GM21717 (cell line): ENCODE data around the gene THOC2.
"Not testable (repeated sequence)": the region's sequence is repeated elsewhere in the genome, so short reads cannot be mapped to it uniquely, and the experiment has no call there.

Source experiments
- ATAC-seq: cut with Tn5 transposase; IDR thresholded peaks from one replicate; pipeline ENCODE4 v1.9.1; 2021; ENCODE audit warnings: mild to moderate bottlenecking, moderate library complexity; ENCODE audit not compliant: unreplicated experiment

Gene THOC2

DNA sequence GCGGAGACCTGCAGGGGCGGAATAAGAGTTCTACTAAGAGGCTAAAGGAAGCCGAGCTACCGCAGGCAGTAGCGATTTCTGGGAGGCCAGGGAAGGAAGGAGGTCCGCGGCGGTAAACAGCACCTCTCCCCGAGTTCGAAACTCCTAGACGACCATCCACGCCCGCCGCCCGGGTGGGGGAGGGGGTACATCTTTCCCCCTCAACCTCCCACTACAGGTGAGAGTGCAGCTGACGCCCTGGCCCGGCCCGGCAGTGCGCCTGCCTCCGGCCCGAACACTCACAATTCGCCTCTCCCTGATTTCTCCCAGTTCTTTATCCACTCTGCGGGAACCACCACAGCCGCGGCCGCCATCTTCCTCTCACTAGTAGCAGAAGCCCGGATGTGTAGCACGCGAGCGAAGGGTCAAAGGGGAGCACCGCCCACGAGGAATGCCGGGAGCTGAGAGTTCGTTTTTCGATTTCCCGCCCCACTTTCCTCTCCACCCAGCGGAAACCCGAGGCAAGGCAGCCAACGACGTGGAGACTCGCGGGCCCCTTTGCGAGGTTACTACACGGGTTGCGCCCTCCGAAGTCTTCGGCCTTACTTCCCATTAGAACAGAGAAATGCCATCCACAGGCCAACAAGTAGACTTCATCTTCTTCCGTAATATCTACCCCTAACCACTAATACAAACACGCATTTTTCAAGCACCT is at the start of gene THOC2:
Gene THOC2, minus strand, starts transcription at position 383 of the 694 bp plus-strand sequence. Its CDS starts 30 bp downstream, at position 353.
- ATAC-seq = peak; percentile 85

- not testable (repeated sequence) for ATAC-seq
These were observed 48.9 kb upstream of the THOC2 start for GRCh38 chrX:123781786-123782185.

- no peak for ATAC-seq
These were observed 47.1 kb upstream of the THOC2 start for GRCh38 chrX:123779908-123780396.

GRCh38 chrX:123773258-123773988 is 40.6 kb upstream of the THOC2 start:
- no peak for ATAC-seq

DNA sequence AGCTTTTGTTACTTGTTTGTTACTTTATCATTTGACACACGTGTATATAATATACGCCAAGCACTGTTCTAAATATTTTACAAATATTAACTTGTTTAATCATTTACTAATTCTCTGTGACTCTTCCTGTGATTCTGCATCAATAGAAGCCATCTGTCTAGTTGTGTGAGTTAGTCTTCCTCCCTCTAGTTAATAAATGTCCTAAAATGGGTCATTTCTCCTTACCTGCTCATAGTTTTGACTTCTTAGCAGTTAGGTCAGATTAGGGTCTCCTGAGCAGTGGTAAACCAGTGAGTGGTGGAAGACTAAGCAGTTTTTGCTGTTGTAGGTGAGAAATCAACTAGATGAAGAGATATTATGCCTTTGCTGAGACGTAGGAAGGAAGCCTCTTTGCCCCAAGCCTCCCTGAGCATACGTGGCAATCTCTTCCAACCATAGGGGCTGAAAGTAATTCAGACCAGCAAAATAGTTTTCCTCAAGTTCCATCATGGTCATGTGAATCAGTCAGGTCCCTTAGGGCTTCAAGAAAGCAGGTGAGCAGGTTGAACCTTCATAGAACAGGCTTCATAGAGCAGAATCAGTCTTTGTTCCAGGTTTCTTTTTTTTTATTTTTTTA is 38.7 kb upstream of the THOC2 start:
- no peak for ATAC-seq

DNA sequence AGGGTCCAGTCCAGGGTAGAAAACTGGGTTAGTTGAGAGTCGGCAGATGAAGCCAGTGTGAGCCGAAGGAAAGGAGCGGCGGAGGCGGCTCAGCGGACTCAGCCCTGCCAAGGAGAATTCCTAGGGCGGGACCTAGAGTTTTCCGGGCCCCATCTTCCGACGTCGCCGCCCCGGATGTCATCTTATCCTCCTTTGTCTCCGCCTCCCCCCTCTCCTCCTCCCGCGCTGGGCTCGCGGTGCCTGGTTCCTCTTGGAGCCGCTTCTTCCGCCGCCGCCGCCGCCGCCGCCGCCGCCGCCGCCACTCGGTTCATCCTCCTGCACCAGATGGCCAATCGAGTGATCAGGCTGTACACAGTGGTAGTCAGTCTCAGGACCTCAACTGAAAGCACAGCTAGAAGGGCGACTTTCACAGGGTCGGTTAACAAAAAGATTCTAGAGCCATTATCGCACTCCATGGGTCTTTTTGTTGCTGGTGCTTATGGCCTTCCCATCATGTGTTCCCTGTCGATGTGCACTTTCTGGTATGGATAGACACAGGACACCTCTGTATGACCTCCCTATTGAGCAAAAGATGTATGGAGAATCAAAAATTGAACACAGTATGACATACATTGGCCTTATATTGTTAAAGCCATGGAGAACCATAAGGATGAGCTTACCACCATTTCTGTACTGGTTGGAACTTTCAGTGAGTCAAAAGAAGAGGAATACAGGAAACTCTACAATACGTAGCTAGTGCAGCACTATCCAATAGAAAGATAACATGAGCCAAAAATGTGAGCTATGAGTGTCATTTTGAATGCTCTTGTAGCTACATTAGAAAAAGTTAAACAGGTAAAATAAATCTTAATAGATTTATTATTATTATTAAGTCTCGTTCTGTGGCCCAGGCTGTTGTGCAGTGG is 32.4 kb upstream of the THOC2 start:
- ATAC-seq = peak; percentile 92

GRCh38 chrX:123759849-123760248 is 27.0 kb upstream of the THOC2 start:
- ATAC-seq = not testable (repeated sequence)

DNA sequence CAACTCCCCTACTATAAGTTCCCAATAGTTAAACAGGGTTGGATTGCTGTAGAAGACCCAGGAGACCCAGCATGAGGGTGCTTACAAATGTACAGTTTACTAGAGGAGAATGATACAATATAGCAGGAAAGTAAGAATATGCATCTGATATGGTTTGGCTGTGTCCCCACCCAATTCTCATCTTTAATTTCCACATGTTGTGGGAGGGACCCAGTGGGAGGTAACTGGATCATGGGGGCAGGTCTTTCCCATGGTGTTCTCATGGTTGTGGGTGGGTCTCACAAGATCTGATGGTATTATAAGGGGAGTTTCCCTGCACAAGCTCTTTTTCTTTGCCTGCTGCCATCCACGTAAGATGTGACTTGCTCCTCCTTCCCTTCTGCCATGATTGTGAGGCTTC is 24.9 kb upstream of the THOC2 start:
- ATAC-seq = not testable (repeated sequence)

GRCh38 chrX:123756320-123756719 is 23.5 kb upstream of the THOC2 start:
- no peak for ATAC-seq

DNA sequence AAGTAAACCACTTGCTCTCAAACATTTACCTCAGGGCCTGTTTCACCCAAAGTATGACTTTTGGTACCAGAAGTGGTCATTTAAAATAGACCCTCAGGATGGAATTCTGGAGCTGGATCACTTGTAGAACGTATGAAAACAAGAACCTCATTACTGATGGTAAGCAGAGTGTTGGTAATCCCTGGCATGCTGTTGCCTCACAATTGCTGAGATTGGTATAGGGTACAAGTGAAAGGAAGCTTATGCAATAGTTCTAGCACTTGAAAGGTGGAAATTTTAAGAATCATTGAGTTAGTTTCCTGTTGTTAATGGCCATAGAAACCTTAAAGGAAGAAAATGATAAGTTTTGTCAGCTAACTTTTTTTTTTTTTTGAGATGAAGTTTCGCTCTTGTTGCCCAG is 22.3 kb upstream of the THOC2 start:
- no peak for ATAC-seq

DNA sequence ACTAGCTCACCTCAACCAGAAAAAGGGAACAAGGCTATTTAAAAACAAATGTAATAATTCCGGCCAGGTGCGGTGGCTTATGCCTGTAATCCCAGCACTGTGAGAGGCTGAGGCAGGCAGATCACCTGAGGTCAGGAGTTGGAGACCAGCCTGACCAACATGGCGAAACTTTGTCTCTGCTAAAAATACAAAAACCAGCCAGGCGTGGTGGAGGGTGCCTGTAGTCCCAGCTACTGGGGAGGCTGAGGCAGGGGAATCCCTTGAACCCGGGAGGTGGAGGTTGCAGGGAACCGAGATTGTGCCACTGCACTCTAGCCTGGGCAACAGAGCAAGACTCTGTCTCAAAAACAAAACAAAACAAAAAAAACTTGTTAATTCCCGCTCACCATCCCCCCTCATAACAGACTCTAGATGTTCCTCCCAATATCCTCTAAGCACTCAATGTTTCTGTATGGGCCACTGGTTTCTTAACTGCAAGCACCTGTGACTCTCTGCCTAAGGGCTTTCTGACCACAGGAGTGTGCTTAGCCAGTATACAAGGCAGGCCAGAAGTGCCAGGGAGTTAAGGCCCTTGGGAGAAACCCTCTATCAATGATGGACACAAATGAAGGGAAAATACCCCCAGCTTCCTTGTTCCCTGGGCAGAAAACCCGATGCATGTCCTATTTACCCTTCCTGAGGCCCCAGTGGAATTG is 21.0 kb upstream of the THOC2 start:
- ATAC-seq = no peak

- ATAC-seq = no peak
These were observed 16.8 kb upstream of the THOC2 start for GRCh38 chrX:123749643-123750042.

DNA sequence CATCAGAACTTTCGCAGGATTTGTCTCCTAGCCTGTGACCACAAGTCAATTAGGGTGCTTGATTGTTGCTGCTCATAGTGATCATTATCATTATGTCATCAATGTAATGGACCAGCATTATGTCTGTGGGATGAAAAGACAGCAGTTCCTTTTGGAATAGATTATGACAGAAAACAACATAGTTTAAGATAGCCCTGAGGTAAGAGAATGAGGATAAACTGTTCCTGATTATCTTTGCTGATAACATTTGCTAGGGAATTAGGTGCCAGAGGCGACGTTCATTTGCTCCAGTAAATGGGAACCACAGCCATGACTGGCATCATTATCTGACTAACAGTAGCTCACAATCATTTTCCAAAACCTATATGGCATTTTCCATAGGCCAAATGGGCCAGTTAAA is 12.7 kb upstream of the THOC2 start:
- no peak for ATAC-seq

DNA sequence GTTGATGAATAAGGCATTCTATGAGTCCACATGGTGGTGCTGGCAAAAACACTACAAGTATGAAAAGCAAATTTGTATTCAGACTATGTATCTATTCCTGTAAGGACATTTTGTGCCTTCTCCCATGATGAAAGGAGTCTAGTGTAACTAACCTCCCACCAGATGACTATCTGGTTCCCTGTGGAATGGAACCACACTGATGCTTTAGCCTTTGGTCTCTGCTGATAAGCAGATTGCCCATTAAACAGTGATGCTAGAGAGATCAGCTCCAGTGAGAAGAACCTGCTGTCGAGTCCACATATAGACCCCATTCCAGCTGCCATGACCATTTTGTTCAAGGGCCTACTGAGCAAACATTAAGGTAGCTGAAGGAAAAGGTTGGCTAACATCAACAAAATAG is 10.5 kb upstream of the THOC2 start:
- ATAC-seq = no peak

- no peak for ATAC-seq
These were observed 9.6 kb upstream of the THOC2 start for GRCh38 chrX:123742440-123742839.

- ATAC-seq = no peak
These were observed 7.7 kb upstream of the THOC2 start for GRCh38 chrX:123740536-123740935.

- no peak for ATAC-seq
These were observed 7.2 kb upstream of the THOC2 start for GRCh38 chrX:123740006-123740405.

GRCh38 chrX:123739474-123739873 is 6.6 kb upstream of the THOC2 start:
- no peak for ATAC-seq

DNA sequence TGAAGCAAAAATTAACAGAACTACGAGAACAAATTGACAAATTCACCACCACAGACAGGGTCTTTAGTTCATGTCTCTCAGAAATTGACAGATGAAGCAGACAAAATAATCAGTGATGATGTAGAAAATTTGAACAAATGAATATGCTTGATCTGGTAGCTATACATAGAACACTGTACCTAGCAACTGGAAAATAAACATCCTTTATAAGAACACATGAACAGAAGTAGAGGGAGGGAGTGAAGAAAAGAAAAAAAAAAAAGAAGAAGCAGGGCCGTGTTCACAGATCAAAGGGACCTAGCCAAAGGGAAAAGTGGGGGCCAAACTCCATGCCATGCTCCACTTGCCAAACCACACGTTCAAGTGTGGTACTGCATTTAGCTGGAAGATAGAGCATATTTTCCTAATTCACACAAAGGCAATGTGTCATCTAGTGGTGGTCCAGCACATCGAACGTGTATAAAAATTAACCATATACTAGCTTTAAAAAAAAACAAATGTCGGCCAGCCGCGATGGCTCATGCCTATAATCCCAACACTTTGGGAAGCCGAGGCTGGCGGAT is 5.6 kb upstream of the THOC2 start:
- ATAC-seq = no peak
